Stimulated activated CD4-positive, alpha-beta T cell treated with anti-CD3 and anti-CD28 coated beads, Interleukin-1b, Interleukin-23, amount 100 ng/mL, for 4 hours (primary cell): ENCODE data around the gene PRKAR2B.
"Not testable (repeated sequence)": the region's sequence is repeated elsewhere in the genome, so short reads cannot be mapped to it uniquely, and the experiment has no call there.

Experiments used
- DNase-seq, 2 donors: peaks; one replicate each; pipeline ENCODE4 v3.0.0-alpha.2; 2020; ENCODE audit warnings: low read depth in 2 of 2

The PRKAR2B gene

DNA sequence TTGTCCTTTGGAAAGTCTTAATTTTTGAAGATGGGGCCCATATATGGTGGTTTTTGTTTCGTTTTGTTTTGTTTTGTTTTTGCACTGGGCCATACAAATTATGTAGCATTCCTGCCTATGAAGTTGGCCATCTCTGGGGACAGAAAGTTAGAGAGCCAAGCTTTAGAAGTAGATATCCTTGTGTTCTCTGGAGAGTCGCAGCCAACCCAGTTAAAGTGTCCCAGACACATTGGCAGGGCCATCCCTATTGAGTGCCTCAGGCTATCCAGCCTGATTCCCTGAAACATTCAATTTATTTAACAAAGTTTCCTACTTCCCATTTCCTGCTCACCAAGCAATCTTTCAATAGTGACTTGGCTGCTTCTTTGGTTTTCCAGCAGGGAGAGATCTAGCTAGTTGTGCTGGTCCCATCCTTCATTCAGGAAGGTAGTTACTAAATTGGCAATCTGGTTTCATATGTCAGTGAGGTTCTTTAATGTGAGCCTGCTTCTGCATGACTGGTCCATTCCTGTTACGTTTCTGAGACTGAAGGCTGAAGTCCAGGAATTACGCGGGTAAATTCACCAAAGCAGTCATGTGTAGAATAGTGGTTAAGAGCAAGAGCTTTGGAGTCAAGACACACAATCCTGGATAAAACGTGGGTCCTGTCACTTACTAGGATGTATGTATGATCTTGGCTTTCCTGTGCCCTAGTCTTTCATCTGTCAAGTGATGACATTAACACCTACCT, 75.0 kb downstream of the PRKAR2B start:
- no peak for DNase-seq

DNA sequence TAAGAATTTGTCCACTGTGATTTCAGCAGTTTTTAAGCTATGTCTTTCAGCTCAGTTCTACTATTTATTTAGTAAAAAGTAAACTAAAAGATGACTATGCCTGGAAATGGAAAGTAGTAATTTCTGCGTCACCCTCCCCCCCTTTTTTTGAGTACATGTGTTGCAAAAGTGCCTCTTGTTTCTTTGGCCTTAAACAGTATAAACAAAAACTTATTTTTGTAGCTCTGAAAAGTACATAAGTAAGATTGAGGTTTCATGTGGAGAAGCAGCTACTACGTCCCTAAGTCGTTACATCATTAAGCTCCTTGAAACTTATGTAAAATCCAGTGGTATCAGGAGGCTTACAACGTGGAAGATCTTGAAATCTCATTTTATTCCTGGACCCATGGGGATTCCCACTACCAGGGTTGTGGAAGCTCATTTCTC, 78.0 kb downstream of the PRKAR2B start:
- DNase-seq, result no peak

DNA sequence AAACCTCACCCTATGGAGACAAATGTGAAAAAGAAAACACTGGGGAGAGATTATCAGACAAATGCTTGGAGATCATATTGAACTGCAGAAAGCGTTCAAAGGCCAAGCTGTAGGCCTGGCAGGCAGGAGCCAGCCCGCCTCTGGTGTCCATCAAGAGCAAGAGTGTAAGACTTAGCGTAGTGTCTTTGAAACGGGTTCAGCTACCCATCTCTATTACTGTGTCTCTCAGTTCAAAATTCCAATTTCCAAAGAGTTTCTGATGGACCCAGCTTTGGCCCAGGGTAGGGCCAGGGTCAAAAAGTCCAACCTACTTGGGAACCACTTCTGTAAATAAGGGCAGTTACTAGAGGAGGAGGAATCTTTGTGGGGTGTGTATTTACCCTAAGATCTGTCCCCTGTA, 78.9 kb downstream of the PRKAR2B start:
- no peak for DNase-seq

DNA sequence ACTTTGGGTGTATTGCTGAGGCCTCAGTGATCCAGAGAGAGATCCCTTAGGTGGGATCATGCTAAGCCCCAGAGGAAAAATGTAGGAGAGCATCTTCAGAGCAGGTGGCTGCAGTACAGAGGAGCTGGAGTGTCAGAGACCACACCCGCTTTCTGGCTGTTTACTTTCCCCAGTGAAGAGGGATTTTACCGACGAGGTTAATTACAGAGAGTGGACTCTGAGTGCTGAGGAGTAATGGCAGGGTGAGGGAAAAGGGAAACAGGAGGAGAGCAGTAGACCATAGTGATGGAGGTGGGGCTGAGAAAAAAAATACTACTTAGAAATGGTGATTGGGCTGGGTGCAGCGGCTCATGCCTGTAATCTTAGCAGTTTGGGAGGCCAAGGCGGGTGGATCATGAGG, 81.0 kb downstream of the PRKAR2B start:
- no peak for DNase-seq

DNA sequence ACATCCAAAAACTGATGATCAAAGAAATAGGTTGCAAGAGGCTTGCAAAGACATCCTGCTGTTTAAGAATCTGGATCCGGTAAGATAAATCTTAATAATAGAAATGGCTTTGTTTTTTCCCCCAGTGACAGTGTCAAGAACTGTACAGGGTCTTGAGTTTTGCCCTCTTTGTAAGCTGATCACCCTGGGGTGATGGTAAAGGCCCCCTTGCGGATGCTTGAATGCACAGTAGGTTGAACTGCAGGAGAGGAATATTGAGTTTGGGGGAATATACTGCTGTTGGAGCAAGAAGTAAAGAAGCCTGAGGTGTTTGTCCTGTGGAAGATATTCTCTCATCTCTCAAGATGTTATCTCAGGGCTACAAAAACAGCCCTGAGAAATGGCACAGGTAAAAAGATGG, 83.7 kb downstream of the PRKAR2B start:
- no peak for DNase-seq

DNA sequence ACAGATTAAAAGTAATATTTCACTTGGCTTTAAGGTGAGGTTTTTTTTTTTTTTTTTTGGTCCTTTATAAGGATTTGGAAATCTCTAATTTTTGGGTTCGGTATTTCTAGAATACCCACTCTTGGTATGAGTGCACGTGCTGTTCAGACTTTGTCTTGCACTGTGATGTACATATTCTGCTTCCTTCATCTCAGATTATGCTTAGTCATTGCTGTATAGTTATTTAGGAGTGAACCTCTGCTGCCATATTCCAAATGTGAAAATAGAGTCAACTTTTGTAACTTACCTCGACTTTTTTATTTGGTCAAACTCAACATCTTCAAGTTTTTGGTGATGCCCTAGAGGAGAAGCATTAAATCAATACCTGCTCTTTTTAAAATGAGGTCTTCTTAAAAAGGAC, 84.2 kb downstream of the PRKAR2B start:
- DNase-seq, result no peak

DNA sequence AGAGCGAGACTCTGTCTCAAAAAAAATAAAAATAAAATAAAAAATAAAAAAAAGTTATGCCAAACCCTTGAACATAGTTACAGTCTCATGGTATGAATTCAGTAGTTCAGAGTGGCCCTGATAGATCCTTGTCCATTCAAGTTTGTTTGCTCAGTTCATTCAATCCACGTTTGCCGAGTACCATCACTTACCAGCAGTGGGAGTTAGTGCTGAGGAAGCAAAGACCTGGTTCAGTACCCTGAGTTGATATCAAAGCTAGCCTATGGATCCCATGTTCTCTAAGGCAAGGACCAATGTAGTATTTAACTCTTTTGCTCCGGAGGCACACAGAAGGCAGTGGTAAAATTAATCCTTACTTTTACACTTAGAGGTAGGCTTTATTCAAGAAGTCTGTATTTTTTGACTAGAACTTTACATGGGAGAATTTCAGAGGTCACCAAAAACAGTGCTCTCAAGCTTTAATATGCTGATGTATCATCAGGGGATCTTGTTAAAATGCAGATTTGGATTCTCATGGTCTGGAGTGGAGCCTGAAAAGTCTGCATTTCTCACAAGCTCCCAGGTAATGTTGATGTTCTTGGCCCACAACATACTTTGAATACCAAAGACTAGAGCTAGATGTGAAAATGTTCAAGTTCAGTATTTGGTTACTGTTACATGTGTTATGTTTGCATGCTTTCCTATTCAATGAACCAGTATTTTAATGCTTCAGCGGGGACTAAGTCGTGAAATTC, 86.1 kb downstream of the PRKAR2B start:
- no peak for DNase-seq

DNA sequence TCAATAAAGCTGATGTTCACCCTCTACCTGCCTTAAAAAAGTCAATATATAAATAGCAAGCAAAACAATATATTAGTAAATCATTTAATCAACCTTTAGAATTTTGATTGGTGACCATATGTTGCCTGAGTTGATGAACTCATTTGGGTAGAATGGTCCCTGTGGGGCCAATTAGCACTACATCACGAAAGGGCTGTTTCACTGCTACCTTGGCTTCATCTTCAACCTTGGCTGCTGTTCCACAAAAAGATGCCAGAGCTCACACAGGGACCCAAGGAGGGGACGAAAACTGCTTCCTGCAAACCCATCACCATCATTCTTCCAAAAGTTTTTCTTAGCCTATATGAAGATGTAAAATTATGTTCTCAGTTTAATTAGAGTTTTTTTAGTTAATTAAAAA, 88.9 kb downstream of the PRKAR2B start:
- DNase-seq, result no peak

DNA sequence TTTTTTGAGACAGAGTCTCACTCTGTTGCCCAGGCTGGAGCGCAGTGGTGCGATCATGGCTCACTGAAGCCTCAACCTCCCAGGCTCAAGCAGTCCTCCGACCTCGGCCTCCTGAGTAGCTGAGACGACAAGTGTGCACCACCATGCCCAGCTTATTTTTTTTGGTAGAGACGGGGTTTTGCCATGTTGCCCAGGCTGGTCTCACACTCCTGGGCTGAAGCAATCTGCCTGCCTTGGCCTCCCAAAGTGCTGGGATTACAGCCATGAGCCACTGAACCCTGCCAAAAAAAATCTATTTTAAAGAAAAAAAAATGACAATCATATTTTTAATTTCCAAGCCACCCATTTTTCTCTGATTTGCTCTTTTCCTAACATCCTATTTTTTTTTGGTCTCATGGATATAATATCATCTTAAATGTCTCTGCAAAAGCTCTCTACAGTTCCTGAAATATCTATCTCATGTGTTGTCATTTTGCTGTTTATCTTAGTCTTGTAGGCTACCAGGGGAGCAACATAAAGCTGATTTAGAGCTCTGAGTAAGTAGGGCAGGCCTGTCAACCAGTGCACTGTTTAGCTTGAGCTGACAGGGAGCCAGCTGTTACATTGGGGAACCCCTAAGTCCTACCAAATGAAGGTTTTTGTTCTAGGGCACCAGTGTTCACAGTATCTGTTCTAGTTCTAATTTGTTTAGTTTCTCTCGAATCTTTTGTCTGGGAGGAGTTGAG, 94.4 kb downstream of the PRKAR2B start:
- no peak for DNase-seq

DNA sequence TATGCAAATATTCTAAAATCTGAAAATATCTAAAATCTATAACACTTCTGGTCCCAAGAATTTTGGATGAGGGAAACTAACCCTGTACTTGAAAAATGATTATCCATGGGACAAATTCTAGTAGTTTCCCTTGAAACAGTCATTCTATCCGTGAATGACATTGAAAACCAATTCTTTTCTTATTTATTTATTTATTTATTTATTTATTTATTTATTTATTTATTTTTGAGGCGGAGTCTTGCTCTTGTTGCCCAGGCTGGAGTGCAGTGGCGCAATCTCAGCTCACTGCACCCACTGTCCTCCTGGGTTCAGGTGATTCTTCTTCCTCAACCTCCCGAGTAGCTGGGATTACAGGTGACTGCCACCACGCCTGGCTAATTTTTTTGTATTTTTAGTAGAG, 99.4 kb downstream of the PRKAR2B start:
- not testable (repeated sequence) for DNase-seq

DNA sequence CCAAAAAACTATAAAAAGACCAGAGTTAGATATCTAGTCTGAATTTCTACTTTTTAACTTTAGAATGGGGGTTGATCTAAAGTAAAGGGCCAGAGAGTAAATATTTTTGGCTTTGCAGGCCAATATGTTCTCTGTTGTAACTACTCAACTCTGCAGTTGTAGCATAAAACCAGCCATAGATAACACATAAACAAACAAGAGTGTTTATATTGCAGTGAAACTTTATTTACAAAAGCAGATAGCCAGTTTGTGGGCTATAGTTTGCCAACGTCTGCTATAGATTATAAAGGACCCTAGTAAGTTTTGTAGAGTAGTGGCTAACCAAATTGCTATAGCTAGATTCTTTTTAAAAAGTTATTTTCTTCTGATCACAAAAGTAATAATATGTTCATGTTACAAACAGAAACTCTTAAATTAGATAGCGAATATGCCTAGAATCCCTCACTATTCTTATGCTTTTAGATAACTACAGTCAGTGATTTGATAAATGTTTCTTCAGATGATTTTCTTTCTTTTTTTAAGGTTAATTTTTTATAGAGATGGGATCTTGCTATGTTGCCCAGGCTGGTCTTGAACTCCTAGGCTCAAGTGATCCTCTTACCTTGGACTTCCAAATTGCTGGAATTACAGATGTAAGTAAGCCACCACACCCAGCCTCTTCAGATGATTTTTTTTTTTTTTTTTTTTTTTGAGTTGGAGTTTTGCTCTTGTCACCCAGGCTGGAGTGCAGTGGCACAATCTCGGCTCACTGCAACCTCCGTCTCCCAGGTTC, 100.7 kb downstream of the PRKAR2B start:
- DNase-seq, result no peak

DNA sequence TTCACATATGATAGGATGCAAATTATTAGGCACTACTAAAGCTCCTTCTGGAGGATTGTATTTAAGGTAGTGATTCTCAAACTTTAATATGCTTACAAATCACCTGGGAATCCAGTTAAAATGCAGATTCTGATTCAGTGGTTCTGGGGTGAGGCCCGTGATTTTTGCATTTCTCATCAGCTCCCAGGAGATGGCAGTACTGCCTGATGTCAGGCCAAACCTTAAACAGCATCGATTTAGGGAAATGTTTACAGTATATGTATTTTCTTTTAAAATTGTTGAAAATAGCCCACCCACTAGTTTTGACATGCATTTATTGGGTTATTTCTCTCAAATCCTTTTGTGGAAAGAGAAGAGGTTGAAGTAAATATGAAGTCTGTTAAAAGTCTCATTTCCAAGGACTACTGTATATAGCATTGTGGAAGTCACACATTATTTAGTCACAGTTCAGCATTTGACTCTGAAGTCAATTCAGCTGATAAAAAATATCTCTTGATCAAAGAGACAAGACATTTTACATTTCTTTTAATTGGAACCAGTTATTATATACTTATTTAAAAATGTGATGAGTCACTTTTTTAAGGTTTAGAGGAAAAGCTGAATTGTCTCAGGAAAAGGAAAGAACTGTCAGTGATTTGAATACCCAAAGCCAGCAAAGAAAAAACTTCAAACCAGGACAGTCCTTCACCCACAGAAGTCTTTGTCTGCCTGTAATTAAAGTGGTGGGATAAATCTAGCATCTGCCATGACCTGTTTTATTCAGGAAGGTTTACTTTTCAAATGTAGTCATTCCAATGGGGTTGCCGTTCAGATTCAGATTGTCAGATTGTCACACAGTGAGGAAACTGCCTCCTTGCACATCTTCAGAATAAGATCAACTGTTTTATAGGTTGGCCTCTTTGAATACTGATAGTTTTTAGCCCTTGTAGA, 103.2 kb downstream of the PRKAR2B start:
- peak in 1 of 2 donors; percentile 15 for DNase-seq

DNA sequence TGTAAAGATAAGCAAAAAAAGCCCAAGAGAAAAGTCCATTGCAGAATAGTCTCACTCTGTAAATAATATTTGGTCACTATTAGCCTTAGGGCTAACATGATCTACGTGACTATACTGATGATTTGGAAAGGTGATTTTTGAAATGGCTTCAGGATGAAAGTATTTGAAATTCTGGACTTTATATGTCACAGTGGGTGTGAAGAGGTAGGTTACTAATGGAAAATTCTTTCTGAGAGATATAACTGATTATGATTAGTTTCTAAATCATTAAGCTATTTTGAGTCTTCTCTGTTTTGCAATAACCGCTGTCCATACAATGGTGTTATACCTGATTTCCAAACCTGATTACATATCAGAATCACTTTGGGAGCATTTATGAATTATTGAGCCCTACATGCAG, 104.2 kb downstream of the PRKAR2B start:
- no peak for DNase-seq

DNA sequence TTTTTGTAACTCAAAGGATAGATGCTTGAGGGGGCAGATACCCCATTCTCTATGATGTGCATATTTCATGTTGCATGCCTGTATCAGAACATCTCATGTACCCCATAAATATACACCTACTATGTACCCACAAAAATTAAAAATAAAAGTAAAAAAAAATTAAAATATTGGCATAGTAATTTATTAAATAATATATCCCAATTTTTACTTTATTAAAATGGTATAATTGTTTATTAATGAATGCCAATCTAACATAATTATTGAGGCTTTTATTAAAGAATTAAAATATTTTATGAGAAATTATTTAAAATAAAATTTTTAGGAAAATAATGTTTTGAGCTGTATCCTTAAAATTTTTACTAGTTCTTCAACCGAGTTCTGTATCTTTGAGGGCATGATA, 105.4 kb downstream of the PRKAR2B start:
- no peak for DNase-seq

DNA sequence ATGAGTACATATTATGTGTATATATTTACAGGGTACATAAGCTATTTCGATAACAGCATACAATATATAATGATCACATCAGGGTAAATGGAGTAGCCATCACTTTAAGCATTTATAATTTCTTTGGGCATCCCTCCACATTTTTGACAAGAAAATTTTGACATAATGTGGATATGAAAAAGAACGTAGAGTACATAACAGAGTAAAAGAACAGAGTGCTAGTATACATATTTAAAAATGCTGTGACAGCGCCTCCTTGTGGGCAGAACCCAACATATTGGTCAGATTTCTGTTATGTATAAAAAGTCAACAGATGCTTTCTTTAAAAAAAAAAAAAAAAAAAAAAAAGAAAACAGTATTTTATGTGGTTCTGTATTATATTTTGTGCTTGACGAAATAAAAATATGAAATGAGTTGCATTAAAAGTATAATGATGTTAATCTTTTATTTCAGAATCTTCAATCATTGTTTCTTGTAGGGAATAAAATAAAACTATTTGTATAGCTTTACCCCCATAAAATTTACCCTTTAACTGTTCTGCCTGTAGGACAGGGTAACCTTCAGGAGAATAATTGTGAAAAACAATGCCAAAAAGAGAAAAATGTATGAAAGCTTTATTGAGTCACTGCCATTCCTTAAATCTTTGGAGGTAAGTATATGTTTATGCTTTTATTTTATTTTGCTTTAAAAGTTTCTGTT, 106.0 kb downstream of the PRKAR2B start:
- DNase-seq, result peak; percentile 58 to 74

DNA sequence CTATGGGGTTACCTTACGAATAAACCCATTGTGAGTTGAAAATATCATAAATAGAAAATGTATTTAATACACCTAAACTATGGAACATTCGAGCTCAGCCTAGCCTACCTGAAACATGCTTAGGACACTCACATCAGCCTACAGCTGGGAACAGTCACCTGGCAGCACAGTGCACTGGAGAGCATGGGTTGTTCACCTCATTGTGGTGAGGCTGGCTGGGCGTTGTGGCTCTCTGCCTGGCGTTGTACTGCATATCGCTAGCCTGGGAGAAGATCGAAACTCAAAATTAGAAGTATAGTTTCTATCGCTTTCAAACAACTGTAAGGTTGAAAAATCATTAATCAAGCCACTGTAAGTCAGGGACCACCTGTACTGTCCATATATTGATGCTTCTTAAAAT, 107.0 kb downstream of the PRKAR2B start:
- DNase-seq, result no peak

DNA sequence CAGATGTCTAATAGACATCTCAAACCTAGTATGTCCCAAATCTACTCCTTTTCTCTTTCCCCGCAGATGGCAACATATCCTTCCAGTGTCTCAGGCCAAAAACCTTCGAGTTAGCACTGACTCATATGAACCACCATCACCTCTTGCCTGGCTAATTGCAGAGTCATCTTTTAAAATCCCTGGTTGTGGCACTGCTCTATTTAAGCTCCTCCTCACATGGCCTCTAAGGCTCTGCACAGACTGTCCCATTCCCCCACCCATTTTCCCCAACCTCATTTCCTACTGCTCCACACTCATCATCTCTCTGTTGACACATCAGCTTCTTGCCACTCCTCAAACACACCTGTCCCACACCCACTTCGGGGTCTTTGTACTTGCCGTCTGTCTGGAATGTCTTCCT, 107.5 kb downstream of the PRKAR2B start:
- DNase-seq, result no peak

DNA sequence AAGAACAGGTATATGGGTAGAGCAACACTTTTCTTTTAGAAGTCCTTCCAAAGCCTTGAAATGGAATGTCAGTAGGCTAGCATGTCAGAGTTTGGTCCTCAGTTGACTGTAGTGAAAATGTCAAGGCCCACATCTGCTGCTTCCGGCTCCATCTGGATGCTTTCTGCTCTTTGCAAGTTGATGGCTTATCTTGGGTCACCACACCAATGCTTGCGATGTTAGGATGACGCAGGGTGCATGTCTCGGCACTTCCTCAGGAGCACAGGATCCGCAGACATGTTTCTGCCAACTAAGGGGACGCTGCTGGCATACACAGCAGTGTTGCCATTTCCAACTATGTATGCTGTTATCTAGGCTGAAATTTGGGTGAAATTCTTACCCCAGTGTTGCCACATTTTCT, 110.3 kb downstream of the PRKAR2B start:
- DNase-seq, result no peak

DNA sequence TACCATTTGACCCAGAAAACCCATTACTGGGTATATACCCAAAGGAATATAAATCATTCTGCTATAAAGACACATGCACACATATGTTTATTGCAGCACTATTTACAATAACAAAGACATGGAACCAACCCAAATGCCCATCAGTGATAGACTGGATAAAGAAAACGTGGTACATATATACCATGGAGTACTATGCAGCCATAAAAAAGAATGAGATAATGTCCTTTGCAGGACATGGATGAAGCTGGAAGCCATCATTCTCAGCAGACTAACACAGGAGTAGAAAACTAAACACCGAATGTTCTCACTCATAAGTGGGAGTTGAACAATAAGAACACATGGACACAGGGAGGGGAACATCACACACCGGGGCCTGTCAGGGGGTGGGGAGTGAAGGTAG, 111.2 kb downstream of the PRKAR2B start:
- not testable (repeated sequence) for DNase-seq

DNA sequence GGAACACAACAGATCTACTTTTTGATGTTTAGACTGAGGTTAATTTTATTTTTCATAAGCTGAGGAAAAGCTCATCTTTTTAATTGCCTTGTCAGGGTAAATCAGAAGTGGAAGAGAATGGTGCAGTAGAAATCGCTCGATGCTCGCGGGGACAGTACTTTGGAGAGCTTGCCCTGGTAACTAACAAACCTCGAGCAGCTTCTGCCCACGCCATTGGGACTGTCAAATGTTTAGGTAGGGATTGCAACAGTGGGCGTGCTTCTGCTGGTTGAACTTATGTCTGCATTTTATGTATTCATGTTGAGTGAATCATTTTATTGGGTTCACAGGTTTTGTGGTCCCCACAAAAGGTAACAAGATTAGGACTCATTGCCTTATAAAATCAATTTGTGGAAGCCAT, 112.6 kb downstream of the PRKAR2B start:
- no peak for DNase-seq
